Osteoblast (primary cell): ENCODE measurements around the gene RSAD2. TPM values are rescaled to one million over a fixed set of nuclear protein-coding genes. Genes with fewer than 3 reads are reported as not detected.

Source experiments
- DNase-seq: peaks from one replicate; pipeline ENCODE4 v3.0.0; 2011; ENCODE audit warnings: low spot score, mixed read lengths; ENCODE audit not compliant: insufficient read length; ENCODE audit errors: missing footprints
- H2AFZ ChIP-seq: 2 replicates; pipeline ENCODE4 v1.6.0; 2011; ENCODE audit warnings: mild to moderate bottlenecking, low read length
- H3K27ac ChIP-seq: 2 replicates; pipeline ENCODE4 v1.5.1; 2011; ENCODE audit warnings: mild to moderate bottlenecking, low read depth, low read length, moderate library complexity
- H3K27me3 ChIP-seq: 2 replicates; pipeline ENCODE4 v1.6.0; 2012; ENCODE audit warnings: mild to moderate bottlenecking, control low read depth, inconsistent platforms, low read length, moderate library complexity; ENCODE audit not compliant: insufficient read depth
- H3K36me3 ChIP-seq: 2 replicates; pipeline ENCODE4 v1.5.1; 2011; ENCODE audit warnings: mild to moderate bottlenecking, low read length, control low read depth, moderate library complexity; ENCODE audit not compliant: insufficient read depth
- H3K4me1 ChIP-seq: 2 replicates; pipeline ENCODE4 v1.5.1; 2011; ENCODE audit warnings: mild to moderate bottlenecking, low read length, control low read depth, moderate library complexity; ENCODE audit not compliant: insufficient read depth
- H3K4me2 ChIP-seq: 2 replicates; pipeline ENCODE4 v1.6.0; 2011; ENCODE audit warnings: mild to moderate bottlenecking, low read length; ENCODE audit not compliant: insufficient read depth
- H3K4me3 ChIP-seq: fragments of 200-600 bp; sonication (generic); 3 replicates; pipeline ENCODE4 v1.5.1; 2012; ENCODE audit warnings: mild to moderate bottlenecking, low read length, inconsistent platforms; ENCODE audit not compliant: insufficient read depth
- H3K79me2 ChIP-seq: 2 replicates; pipeline ENCODE4 v1.6.0; 2012; ENCODE audit warnings: mild to moderate bottlenecking, low read length, control low read depth, inconsistent platforms; ENCODE audit not compliant: insufficient read depth
- H3K9me3 ChIP-seq: 2 replicates; pipeline ENCODE4 v1.5.1; 2011; ENCODE audit warnings: low read depth, low read length, control low read depth
- H4K20me1 ChIP-seq: 2 replicates; pipeline ENCODE4 v1.6.0; 2012; ENCODE audit warnings: mild to moderate bottlenecking, low read length, control low read depth; ENCODE audit not compliant: insufficient read depth
- total RNA-seq: library from RNA; depleted of rRNA; stranded (reverse); fragments of >200 nt; gene quantifications from 2 replicates; pipeline ENCODE4 v1.2.3, GENCODE V29; 2012
- TF ChIP-seq, protein P1 (sequence below): IDR thresholded peaks from 2 replicates; pipeline ENCODE4 v1.5.1; 2011; ENCODE audit warnings: mild to moderate bottlenecking, low read depth, low read length, moderate library complexity; ENCODE audit errors: extremely low read depth

Gene RSAD2
- total RNA-seq, 1 donor, result 0.72 TPM

DNA sequence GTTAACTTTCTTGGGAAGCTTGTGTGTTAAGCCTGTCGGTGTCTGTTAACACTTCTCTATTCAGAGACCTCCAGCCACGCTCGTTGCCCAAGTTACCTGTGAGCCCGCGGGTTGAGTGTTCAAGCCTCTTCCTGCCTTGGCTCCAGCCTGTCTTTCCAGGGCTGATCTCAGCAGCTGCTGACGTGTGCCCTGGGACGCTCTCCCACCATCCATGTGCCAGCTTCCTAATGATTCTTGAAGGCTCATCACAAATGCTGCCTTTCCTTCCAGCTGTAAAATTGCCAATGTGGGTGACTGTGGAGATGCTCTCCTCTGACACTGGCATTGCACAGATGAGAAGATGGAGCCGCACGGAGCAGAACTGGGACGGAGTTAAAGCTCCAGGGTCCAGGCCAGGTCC, 45.7 kb downstream of the RSAD2 start:
- no peak overlapping the region for H3K27ac ChIP-seq
- no peaks in the 10 kb centered on the region for H4K20me1 ChIP-seq
- no peaks in the 10 kb centered on the region for H3K79me2 ChIP-seq
- H3K4me3 ChIP-seq, result no peak overlapping the region
- no peaks in the 10 kb centered on the region for H3K36me3 ChIP-seq
- H2AFZ ChIP-seq, result no peak overlapping the region
- DNase-seq, result no peak
- H3K27me3 ChIP-seq, result peaks cover 8% of the 10 kb centered on the region
- no peaks in the 10 kb centered on the region for H3K9me3 ChIP-seq
- H3K4me1 ChIP-seq, result no peaks in the 10 kb centered on the region
- no peak overlapping the region for H3K4me2 ChIP-seq
- TF ChIP-seq, protein P1, sequence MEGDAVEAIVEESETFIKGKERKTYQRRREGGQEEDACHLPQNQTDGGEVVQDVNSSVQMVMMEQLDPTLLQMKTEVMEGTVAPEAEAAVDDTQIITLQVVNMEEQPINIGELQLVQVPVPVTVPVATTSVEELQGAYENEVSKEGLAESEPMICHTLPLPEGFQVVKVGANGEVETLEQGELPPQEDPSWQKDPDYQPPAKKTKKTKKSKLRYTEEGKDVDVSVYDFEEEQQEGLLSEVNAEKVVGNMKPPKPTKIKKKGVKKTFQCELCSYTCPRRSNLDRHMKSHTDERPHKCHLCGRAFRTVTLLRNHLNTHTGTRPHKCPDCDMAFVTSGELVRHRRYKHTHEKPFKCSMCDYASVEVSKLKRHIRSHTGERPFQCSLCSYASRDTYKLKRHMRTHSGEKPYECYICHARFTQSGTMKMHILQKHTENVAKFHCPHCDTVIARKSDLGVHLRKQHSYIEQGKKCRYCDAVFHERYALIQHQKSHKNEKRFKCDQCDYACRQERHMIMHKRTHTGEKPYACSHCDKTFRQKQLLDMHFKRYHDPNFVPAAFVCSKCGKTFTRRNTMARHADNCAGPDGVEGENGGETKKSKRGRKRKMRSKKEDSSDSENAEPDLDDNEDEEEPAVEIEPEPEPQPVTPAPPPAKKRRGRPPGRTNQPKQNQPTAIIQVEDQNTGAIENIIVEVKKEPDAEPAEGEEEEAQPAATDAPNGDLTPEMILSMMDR, result no peak

DNA sequence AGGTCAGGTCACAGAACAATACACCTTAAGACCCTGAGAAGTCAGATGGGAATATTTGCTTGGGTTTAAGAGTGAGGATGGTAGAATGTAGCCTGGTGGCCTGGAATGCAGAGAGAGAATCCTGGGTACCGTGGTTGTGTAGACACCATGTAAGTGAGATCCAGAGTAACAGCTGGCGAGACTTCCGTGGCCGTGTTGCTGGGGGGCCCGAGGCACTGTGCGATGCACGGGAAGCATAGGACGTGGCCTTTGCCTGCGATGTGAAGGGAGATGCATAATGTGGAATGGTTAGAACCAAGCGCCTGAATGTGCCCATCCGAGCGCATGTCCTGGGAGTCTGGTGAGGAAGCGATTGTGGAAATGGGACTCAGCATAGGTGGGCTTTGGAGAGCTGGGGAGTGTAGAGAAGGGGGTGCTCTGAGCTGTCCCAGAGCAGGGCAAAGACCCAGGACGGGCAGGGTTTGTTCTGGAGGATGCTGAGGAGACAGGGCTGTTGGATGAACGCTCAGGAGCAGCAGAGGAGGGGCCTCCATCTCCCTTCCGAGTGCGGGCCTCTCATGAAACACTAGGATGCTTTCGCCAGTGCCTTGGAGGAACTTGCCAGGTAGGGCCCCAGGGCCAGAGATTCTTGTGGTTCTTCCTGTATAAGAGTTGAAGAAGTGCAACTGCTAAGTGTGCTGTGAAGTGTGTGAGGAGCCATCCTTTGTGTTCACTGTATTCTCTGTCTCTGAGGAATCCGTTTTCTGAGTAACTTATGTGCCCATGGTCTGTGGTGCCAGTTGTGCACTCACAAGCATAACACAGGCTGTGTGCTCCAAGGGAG, 46.7 kb downstream of the RSAD2 start:
- Histone ChIP-seq H4K20me1 (no peaks in the 10 kb centered on the region), H3K27ac (no peak overlapping the region), H3K4me1 (no peaks in the 10 kb centered on the region), H3K36me3 (no peaks in the 10 kb centered on the region), H3K9me3 (no peaks in the 10 kb centered on the region), H3K79me2 (no peaks in the 10 kb centered on the region), H3K4me3 (no peak overlapping the region), H2AFZ (no peak overlapping the region), H3K4me2 (no peak overlapping the region), H3K27me3 (peaks cover 1% of the 10 kb centered on the region)
- DNase-seq, result no peak
- TF ChIP-seq, protein P1, result no peak

DNA sequence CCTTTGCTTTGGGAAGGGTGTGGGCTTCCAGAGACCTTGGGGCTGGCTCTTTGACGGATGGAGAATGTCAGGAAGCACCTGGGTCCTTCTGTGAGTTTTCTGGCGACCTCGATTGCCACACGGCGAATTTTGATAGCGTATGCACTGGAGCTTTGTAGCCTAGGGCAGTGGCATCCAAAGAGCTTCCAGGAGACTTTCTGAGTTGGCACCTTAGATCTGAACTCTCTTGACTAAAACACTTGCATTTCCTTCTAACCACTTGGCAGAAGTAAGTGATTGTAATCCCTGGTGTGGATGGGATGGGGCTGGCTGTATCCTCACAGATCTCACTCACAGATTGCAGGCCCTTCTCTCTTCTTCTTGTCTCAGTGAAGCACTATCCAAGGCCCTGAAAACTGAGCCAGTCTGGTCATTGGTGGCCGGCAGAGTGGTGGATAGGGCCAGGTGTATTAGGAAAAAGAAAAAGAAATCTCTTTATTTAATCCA, 47.4 kb downstream of the RSAD2 start:
- H3K36me3 ChIP-seq, result no peaks in the 10 kb centered on the region
- H2AFZ ChIP-seq, result no peak overlapping the region
- TF ChIP-seq, protein P1, result no peak
- H3K79me2 ChIP-seq, result no peaks in the 10 kb centered on the region
- H3K27ac ChIP-seq, result no peak overlapping the region
- DNase-seq, result peak; percentile 65
- H3K9me3 ChIP-seq, result no peaks in the 10 kb centered on the region
- no peaks in the 10 kb centered on the region for H3K4me1 ChIP-seq
- H3K4me2 ChIP-seq, result no peak overlapping the region
- H4K20me1 ChIP-seq, result no peaks in the 10 kb centered on the region
- H3K27me3 ChIP-seq, result no peaks in the 10 kb centered on the region
- H3K4me3 ChIP-seq, result no peak overlapping the region

DNA sequence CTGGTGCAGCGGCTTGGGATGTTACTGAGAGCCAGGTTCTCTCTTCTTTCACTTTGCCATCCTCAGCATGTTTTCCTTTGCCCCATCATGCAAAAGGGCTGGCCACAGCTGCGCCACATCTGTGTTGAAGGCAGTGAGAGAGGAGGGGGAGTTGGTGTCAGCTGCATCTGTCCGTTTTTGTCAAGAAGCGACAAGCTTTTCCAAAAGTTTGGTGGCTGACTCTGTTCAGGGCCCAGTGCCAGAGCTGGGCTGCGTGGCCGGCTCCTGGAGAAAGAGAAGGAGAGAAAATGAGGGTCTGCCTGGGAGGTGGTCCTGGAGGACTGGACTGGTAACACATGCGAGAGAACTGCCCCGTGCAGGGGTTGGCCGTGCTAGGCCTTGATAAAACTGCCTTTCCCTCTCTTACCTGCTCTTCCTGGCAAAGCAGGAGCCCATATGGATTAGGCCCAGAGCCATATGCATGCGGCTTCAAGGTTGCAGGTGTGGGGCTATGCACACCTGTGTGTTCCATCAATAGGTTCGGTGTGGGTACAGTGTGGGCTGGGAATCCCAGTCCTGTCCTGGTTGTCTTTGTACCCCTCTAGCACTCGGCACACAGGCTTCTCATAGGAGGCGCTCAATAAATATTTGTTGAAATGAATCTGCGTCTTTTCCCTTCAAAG, 48.6 kb downstream of the RSAD2 start:
- no peaks in the 10 kb centered on the region for H3K9me3 ChIP-seq
- DNase-seq, result no peak
- H3K27me3 ChIP-seq, result no peaks in the 10 kb centered on the region
- no peaks in the 10 kb centered on the region for H3K4me1 ChIP-seq
- H3K4me2 ChIP-seq, result no peak overlapping the region
- no peaks in the 10 kb centered on the region for H3K79me2 ChIP-seq
- no peaks in the 10 kb centered on the region for H3K36me3 ChIP-seq
- H3K4me3 ChIP-seq, result no peak overlapping the region
- no peaks in the 10 kb centered on the region for H4K20me1 ChIP-seq
- TF ChIP-seq, protein P1, result no peak
- no peak overlapping the region for H3K27ac ChIP-seq
- H2AFZ ChIP-seq, result no peak overlapping the region
